HEK293 (cell line): ENCODE measurements around the gene MSH5.
A peak's percentile ranks its signal among the peaks of the same experiment; 100 is the strongest.

ENCODE experiments used
- CTCF ChIA-PET: fragments of 350-600 bp; formaldehyde crosslinking; extraction: SDS; loops from one replicate; lab custom pipeline; 2021; ENCODE audit warnings: antibody characterized with exemption; lab: Yijun Ruan, JAX
- POLR2A ChIA-PET: fragments of 300-600 bp; formaldehyde crosslinking; extraction: SDS; loops from one replicate; lab custom pipeline; 2020; ENCODE audit warnings: antibody characterized with exemption, inconsistent platforms; lab: Yijun Ruan, JAX
- H3K27ac ChIP-seq: fragments of 200-500 bp; sonication (Bioruptor generic); 2 replicates; pipeline ENCODE4 v1.5.1; 2014; ENCODE audit warnings: low read depth, low read length, control low read depth, inconsistent platforms; ENCODE audit errors: extremely low read depth
- H3K36me3 ChIP-seq, 2 experiments: fragments of 200-500 bp in 1 of 2; sonication (Bioruptor generic) in 1 of 2; 1 replicate in 1 of 2; 2 replicates in 1 of 2; pipeline ENCODE4 v1.5.1; 2014 to 2017; ENCODE audit warnings: inconsistent platforms in 2 of 2, low read length in 2 of 2; ENCODE audit not compliant: control insufficient read depth in 2 of 2, insufficient read depth in 1 of 2
- H3K4me1 ChIP-seq: fragments of 200-500 bp; sonication (Bioruptor generic); 2 replicates; pipeline ENCODE4 v1.5.1; 2014; ENCODE audit warnings: mild to moderate bottlenecking, low read length, inconsistent platforms; ENCODE audit not compliant: control insufficient read depth, insufficient read depth
- H3K4me3 ChIP-seq: 2 replicates; pipeline ENCODE4 v1.5.1; 2011; ENCODE audit warnings: low read depth, mild to moderate bottlenecking, control low read depth, low read length, moderate library complexity
- H3K9me3 ChIP-seq: fragments of 200-500 bp; sonication (Bioruptor generic); 2 replicates; pipeline ENCODE4 v1.5.1; 2014; ENCODE audit warnings: low read depth, low read length, inconsistent platforms; ENCODE audit not compliant: control insufficient read depth, insufficient read depth
- BCL11A ChIP-seq: fragments of 450-650 bp; formaldehyde crosslinking; IDR thresholded peaks from 2 replicates; pipeline ENCODE4 v1.5.1; 2016; ENCODE audit warnings: low read depth, missing biosample characterization, missing genetic modification characterization
- HIC1 ChIP-seq: fragments of 450-650 bp; formaldehyde crosslinking; IDR thresholded peaks from 2 replicates; pipeline ENCODE4 v1.5.1; 2016; ENCODE audit warnings: missing biosample characterization, missing genetic modification characterization
- KLF8 ChIP-seq: fragments of 450-650 bp; formaldehyde crosslinking; IDR thresholded peaks from 2 replicates; pipeline ENCODE4 v1.5.1; 2016; ENCODE audit warnings: missing biosample characterization, missing genetic modification characterization
- YY1 ChIP-seq: fragments of 450-650 bp; formaldehyde crosslinking; IDR thresholded peaks from 2 replicates; pipeline ENCODE4 v1.5.1; 2018; ENCODE audit warnings: missing biosample characterization, missing genetic modification characterization
- YY2 ChIP-seq: fragments of 450-650 bp; formaldehyde crosslinking; IDR thresholded peaks from 2 replicates; pipeline ENCODE4 v1.5.1; 2016; ENCODE audit warnings: missing biosample characterization, missing genetic modification characterization
- ZBTB11 ChIP-seq: fragments of 450-650 bp; formaldehyde crosslinking; conservative IDR thresholded peaks from 2 replicates; pipeline ENCODE4 v1.5.1; 2016; ENCODE audit warnings: low read depth, missing biosample characterization, missing genetic modification characterization
- ZBTB17 ChIP-seq: fragments of 450-650 bp; formaldehyde crosslinking; IDR thresholded peaks from 2 replicates; pipeline ENCODE4 v1.5.1; 2016; ENCODE audit warnings: missing biosample characterization, missing genetic modification characterization
- ZNF133 ChIP-seq: fragments of 450-650 bp; formaldehyde crosslinking; IDR thresholded peaks from 2 replicates; pipeline ENCODE4 v1.5.1; 2016; ENCODE audit warnings: missing biosample characterization, missing genetic modification characterization
- ZNF239 ChIP-seq: fragments of 450-650 bp; formaldehyde crosslinking; IDR thresholded peaks from 2 replicates; pipeline ENCODE4 v1.5.1; 2016; ENCODE audit warnings: missing biosample characterization, missing genetic modification characterization
- ZNF274 ChIP-seq, 2 experiments: fragments of 200-500 bp in 1 of 2; fragments of 450-650 bp in 1 of 2; sonication (Bioruptor generic) in 1 of 2; formaldehyde crosslinking in 1 of 2; IDR thresholded peaks; 2 replicates each; pipeline versions ENCODE4 v1.5.1 to v1.6.1; 2014 to 2016; ENCODE audit warnings: borderline replicate concordance in 1 of 2, inconsistent platforms in 1 of 2, low read length in 1 of 2, missing biosample characterization in 1 of 2, missing genetic modification characterization in 1 of 2
- ZNF311 ChIP-seq: fragments of 450-650 bp; formaldehyde crosslinking; IDR thresholded peaks from 2 replicates; pipeline ENCODE4 v1.5.1; 2017; ENCODE audit warnings: missing biosample characterization, missing genetic modification characterization, borderline replicate concordance
- ZNF341 ChIP-seq: fragments of 450-650 bp; formaldehyde crosslinking; IDR thresholded peaks from 2 replicates; pipeline ENCODE4; 2016; ENCODE audit warnings: low read depth, missing biosample characterization, missing genetic modification characterization
- ZNF37A ChIP-seq: fragments of 450-650 bp; IDR thresholded peaks from 2 replicates; pipeline ENCODE4 v1.5.1; 2018; ENCODE audit warnings: missing biosample characterization, missing genetic modification characterization
- ZNF433 ChIP-seq: fragments of 450-650 bp; formaldehyde crosslinking; IDR thresholded peaks from 2 replicates; pipeline ENCODE4 v1.5.1; 2016; ENCODE audit warnings: missing biosample characterization, missing genetic modification characterization, low read depth
- ZNF530 ChIP-seq: fragments of 450-650 bp; formaldehyde crosslinking; IDR thresholded peaks from 2 replicates; pipeline ENCODE4 v1.5.1; 2016; ENCODE audit warnings: low read depth, missing biosample characterization, missing genetic modification characterization
- ZNF548 ChIP-seq: fragments of 450-650 bp; formaldehyde crosslinking; IDR thresholded peaks from 2 replicates; pipeline ENCODE4 v1.5.1; 2016; ENCODE audit warnings: missing biosample characterization, missing genetic modification characterization
- ZNF580 ChIP-seq: fragments of 450-650 bp; formaldehyde crosslinking; IDR thresholded peaks from 2 replicates; pipeline ENCODE4 v1.5.1; 2016; ENCODE audit warnings: missing biosample characterization, missing genetic modification characterization
- ZSCAN16 ChIP-seq: fragments of 450-650 bp; formaldehyde crosslinking; IDR thresholded peaks from 2 replicates; pipeline ENCODE4 v1.5.1; 2016; ENCODE audit warnings: missing biosample characterization, missing genetic modification characterization
- TF ChIP-seq, protein P1 (sequence below): fragments of 450-650 bp; formaldehyde crosslinking; IDR thresholded peaks from 2 replicates; pipeline ENCODE4 v1.5.1; 2016; ENCODE audit warnings: missing biosample characterization, missing genetic modification characterization

The MSH5 gene

GRCh38 chr6:31781244-31782125 lies 41.7 kb downstream of the MSH5 start (continued):
- TF ChIP-seq ZBTB17 (tag by site-specific recombination) (no peak), ZNF580 (tag by site-specific recombination) (no peak), ZNF311 (tag by site-specific recombination) (no peak), YY1 (no peak), ZNF239 (tag by site-specific recombination) (no peak), ZNF133 (tag by site-specific recombination) (no peak), ZSCAN16 (tag by site-specific recombination) (no peak), ZNF37A (tag by site-specific recombination) (no peak), ZNF433 (tag by site-specific recombination) (no peak), ZNF341 (tag by site-specific recombination) (no peak)
- TF ChIP-seq, protein P1, sequence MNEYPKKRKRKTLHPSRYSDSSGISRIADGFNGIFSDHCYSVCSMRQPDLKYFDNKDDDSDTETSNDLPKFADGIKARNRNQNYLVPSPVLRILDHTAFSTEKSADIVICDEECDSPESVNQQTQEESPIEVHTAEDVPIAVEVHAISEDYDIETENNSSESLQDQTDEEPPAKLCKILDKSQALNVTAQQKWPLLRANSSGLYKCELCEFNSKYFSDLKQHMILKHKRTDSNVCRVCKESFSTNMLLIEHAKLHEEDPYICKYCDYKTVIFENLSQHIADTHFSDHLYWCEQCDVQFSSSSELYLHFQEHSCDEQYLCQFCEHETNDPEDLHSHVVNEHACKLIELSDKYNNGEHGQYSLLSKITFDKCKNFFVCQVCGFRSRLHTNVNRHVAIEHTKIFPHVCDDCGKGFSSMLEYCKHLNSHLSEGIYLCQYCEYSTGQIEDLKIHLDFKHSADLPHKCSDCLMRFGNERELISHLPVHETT, result no peak
- TF ChIP-seq, all 188 proteins: peak for 7

DNA sequence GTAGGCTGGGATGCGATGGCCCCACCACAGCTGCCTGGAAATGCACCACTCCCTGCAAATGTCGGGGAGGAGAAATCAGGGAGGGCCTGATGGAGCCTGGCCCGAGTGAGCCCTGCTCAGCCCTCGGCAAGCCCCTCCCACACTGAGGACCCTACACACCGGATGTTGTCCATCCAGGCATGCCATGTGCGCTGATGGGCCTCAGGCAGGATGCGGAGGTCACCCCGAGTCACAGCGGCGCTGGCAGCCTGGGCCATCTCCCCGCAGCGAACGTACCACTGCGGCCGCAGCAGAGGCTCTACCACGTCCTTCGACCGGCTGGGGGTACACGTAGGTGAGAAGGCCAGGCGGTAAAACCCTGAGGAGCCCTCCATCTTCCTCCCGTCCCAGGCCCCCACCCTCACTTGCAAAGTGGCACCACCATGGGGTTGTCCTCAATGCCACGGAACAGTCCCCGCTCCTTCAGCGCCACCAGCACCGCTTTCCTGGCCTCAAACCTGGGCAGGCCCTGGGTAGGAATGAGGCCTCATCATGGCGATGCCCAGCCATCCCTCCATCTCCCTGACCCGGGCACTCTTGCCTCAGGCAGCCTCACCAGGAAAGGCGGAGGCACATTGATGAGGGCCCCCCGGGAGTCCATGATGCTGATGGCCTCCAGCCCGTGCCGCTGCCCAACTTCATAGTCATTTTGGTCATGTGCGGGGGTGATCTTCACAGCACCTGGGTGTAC lies 42.5 kb downstream of the MSH5 start:
- TF ChIP-seq ZNF530 (tag by site-specific recombination) (no peak), HIC1 (tag by site-specific recombination) (peak; percentile 34; the same call in 1 of the 2 replicates)
- TF ChIP-seq, all 188 proteins: peak for 1
- Histone ChIP-seq H3K4me3 (no peak overlapping the region), H3K36me3 (peaks cover 10 to 79% of the 10 kb centered on the region in 2 experiments; a peak in 2 of 3 replicates), H3K4me1 (no peaks in the 10 kb centered on the region; the same call in 1 of the 2 replicates), H3K9me3 (no peaks in the 10 kb centered on the region), H3K27ac (no peak overlapping the region)
- ChIA-PET POLR2A (interaction anchor here (2.1 to 2.4 kb wide), 1 partner anchor 45 kb away, joined by 10 to 17 read pairs; the partner anchor contains the start of gene HSPA1B), CTCF (interaction anchor here (0.7 to 7.5 kb wide), 3 partner anchors 13 to 50 kb away, joined by 3 to 50 read pairs (median 3); no protein-coding TSS in a partner anchor)

GRCh38 chr6:31784098-31784925 lies 44.5 kb downstream of the MSH5 start:
- POLR2A ChIA-PET, result interaction anchor here (0.8 to 2.1 kb wide), 3 partner anchors 14 to 43 kb away, joined by 3 to 10 read pairs (median 3); partner anchors contain the start of genes HSPA1B and LSM2
- H3K4me3 ChIP-seq, result no peak overlapping the region
- H3K9me3 ChIP-seq, result no peaks in the 10 kb centered on the region
- CTCF ChIA-PET, result interaction anchor here (0.9 to 7.5 kb wide), 5 partner anchors 11 to 22 kb away, joined by 4 to 50 read pairs (median 4); partner anchors contain the start of gene LSM2
- peaks cover 16 to 72% of the 10 kb centered on the region in 2 experiments for H3K36me3 ChIP-seq
- H3K4me1 ChIP-seq, result no peaks in the 10 kb centered on the region
- no peak overlapping the region for H3K27ac ChIP-seq
- TF ChIP-seq BCL11A (tag by site-specific recombination), result no peak
- TF ChIP-seq ZNF274 (IDR thresholded peaks at IDR 0.05; ENCODE audit: low read length), result no peak
- TF ChIP-seq ZNF274 (tag by site-specific recombination; IDR thresholded peaks at IDR 0.05; ENCODE audit: borderline replicate concordance), result no peak
- no peak for TF ChIP-seq ZNF548 (tag by site-specific recombination)
- no peak for TF ChIP-seq KLF8 (tag by site-specific recombination)
- TF ChIP-seq YY2 (tag by site-specific recombination), result no peak
- TF ChIP-seq ZBTB11 (tag by site-specific recombination), result no peak
